GM12875 (cell line): ENCODE measurements around the gene ZNF814.
"Not testable (repeated sequence)": the region's sequence is repeated elsewhere in the genome, so short reads cannot be mapped to it uniquely, and the experiment has no call there.

Source experiments
- H3K4me3 ChIP-seq: one replicate; pipeline ENCODE4 v1.5.1; 2011; ENCODE audit warnings: low read depth, low read length, control low read depth
- TF ChIP-seq, protein P1 (sequence below): IDR thresholded peaks from 2 replicates; pipeline ENCODE4 v1.5.1; 2011; ENCODE audit warnings: low read depth, mild to moderate bottlenecking, control low read depth, inconsistent platforms, low read length, moderate library complexity, borderline replicate concordance; ENCODE audit not compliant: insufficient read depth

ZNF814 gene

DNA sequence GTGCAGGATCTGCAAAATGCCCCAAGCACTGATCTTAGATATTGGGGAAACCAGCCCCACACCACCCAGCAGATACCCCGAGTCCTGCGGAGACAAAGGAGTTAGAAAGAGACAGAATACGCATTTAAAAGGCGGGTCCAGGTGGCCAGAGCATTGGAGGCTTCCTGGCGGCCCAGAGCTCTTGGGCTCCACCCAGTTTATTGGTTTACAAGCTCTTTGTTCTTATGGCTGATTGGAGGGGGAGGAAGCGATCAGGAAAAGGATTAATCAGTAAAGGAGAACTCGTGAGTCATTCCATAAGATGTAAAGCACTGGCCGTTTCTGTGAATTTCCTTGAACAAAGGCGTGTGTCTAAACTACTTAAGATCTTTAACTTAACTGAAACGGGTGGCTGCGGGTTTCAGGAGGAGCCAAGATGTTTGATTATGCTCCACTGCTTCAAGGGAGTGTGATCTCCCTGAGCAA, 38.3 kb downstream of the ZNF814 start:
- H3K4me3 ChIP-seq: peak overlapping the region; percentile 72
- TF ChIP-seq, protein P1, sequence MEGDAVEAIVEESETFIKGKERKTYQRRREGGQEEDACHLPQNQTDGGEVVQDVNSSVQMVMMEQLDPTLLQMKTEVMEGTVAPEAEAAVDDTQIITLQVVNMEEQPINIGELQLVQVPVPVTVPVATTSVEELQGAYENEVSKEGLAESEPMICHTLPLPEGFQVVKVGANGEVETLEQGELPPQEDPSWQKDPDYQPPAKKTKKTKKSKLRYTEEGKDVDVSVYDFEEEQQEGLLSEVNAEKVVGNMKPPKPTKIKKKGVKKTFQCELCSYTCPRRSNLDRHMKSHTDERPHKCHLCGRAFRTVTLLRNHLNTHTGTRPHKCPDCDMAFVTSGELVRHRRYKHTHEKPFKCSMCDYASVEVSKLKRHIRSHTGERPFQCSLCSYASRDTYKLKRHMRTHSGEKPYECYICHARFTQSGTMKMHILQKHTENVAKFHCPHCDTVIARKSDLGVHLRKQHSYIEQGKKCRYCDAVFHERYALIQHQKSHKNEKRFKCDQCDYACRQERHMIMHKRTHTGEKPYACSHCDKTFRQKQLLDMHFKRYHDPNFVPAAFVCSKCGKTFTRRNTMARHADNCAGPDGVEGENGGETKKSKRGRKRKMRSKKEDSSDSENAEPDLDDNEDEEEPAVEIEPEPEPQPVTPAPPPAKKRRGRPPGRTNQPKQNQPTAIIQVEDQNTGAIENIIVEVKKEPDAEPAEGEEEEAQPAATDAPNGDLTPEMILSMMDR: no peak

DNA sequence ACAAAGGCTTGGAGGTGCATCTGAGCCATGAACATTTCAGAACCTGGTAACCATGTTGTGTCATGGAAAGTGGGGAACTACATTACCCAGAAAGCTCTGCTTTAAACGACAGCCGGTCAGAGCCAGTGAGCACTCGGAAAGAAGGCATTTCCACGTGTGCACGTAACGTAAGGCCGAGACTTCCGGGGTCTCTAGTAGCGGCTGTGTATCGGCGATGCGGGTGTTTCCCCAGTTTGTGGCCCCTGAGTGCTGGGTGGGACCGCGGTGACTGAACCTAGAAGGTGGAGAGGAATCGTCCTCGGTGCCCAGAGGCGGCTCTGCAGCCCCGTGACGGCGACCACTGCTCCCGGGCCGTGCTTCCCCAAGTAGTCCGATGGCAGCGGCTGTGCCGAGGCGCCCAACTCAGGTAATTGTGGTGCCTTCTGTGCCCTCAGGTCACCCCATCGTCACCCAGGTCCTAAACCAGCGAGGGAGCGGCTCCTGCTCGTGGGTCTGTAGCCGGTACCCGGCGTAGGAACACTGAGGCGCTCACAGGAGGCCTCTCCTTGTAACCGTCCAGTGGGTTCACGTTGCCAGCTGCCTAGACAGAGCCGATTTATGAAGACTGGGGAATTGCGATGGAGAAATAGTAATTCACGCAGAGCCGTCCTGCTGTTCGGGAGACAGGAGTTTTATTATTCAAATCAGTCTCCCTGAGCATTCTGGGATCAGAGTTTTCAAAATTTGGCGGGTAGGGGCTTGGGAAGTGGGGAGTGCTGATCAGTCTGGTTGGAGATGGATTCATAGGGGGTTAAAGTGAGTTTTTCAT, 39.0 kb downstream of the ZNF814 start, which contains the start of gene ZNF587:
ZNF587 (plus strand) TSS at position 194 of the 808 bp plus-strand sequence; CDS start at position 374, 180 bp downstream.
- H3K4me3 ChIP-seq: peak within 1 kb of the TSS; percentile 72

DNA sequence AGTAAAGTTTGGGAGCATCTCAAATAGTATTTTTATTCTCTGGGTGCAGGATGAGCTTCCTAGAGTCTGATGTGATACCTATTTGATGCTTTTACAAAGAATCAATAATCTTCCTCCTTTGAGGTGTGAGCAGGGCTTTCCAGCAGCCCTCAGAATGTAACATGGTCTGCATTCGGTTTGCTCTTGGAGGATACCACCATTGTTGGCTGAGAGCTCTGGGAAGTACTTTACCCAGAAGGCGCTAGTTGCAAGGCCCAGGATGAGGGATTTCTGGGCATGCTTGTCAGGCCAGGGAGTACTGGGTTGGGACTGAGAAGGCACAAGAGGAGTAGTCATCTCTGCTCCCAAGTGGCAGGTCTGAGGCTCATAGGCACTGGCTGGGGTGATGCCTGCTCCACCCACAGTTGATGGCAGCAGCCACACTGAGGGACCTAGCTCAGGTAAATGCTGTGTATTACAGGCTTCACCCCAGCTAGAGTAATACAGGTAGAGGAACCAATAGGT, 39.6 kb downstream of the ZNF814 start:
- H3K4me3 ChIP-seq: peak overlapping the region; percentile 72

DNA sequence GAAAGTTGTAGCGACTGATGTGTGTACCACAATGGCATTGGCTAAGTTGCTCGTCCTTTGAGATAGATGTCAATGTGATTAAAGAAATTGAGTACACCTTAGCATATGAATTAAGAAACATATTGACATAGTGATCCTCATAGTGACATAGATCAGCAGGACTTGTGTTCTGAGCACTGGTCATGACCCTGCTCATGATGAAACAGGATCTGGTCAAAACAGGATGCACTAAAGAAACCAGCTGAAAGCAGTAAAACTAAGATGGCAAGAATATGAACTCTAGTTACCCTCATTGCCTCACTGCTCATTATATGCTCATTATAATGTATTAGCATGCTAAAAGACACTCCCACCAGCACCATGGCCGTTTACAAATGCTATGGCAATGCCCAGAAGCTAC, 41.7 kb downstream of the ZNF814 start:
- H3K4me3 ChIP-seq: not testable (repeated sequence)

DNA sequence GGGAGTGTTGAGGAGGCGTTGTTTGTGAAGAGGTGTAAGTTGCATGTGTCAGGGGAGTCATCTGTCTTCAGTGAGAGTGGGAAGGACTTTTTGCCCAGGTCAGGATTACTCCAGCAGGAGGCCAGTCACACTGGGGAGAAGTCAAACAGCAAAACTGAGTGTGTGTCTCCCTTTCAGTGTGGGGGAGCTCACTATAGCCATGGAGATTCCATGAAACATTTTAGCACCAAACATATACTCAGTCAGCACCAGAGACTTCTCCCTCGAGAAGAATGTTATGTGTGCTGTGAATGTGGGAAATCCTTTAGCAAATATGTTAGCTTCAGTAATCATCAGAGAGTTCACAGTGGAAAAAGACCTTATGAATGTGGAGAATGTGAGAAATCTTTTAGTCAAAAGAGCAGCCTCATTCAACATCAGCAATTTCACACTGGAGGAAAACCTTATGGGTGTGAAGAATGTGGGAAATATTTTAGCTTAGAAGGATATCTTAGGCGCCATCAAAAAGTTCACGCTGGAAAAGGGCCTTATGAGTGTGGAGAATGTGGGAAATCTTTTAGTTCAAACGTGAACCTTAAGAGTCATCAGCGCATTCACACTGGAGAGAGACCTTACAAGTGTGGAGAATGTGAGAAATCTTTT, 47.6 kb downstream of the ZNF814 start:
- TF ChIP-seq, protein P1: no peak
- H3K4me3 ChIP-seq: no peak overlapping the region

DNA sequence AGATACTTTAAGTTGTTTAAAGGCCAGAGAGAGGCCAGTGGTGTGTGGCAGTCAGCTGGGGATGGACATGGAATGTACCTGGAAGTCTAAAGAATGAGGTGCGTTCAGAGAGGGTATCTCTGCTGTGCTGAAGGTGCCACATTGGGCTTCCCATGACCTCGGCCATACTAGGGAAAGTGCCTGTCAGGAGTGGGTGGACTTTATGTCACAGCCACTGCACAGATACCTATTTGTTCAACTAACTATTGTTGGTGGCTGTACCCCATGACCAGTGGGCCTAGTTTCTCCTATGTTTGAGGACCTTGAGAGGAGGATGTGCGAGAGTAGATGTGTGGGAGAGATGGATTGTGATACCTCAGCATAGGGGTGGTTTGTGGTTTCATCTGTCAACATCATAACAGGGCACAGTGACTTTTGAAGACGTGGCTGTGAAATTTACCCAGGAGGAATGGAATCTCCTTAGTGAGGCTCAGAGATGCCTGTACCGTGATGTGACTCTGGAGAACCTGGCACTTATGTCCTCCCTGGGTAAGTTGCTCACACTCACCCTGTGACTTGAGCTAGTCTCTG, 50.1 kb downstream of the ZNF814 start:
- not testable (repeated sequence) for H3K4me3 ChIP-seq

- H3K4me3 ChIP-seq: not testable (repeated sequence)
These were observed 51.8 kb downstream of the ZNF814 start for GRCh38 chr19:57836991-57837390.

GRCh38 chr19:57830071-57830602, 58.7 kb downstream of the ZNF814 start, which contains the start of gene ZNF587B:
ZNF587B (plus strand) TSS chr19:57830299; CDS start chr19:57830529, 230 bp downstream.
- no peak within 1 kb of the TSS for H3K4me3 ChIP-seq
- TF ChIP-seq, protein P1: no peak

GRCh38 chr19:57829316-57829715, 59.5 kb downstream of the ZNF814 start:
- no peak overlapping the region for H3K4me3 ChIP-seq
- TF ChIP-seq, protein P1: no peak
